ENCODE results near the gene MCEMP1.

Gene MCEMP1

DNA sequence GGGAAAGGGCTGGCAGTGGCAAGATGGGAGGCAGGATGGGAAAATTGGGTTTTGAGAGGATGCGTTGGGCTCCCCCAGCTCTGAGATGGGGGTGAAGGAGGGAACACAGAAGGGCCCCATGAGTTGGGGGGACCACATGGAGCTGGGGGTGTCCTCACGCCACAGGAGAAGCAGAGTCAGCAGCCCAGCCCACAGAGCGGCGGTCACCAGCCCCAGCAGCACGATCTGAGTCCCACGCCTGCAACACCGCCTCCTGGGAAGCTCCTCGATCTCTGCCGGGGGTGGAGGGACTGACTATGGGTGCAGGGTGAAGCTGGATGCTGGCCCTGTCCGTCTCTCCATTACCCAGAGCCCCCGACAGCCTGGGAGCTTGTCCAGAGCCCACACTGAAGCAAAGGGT, 21.7 kb downstream of the MCEMP1 start:
- DNase-seq: no peak

DNA sequence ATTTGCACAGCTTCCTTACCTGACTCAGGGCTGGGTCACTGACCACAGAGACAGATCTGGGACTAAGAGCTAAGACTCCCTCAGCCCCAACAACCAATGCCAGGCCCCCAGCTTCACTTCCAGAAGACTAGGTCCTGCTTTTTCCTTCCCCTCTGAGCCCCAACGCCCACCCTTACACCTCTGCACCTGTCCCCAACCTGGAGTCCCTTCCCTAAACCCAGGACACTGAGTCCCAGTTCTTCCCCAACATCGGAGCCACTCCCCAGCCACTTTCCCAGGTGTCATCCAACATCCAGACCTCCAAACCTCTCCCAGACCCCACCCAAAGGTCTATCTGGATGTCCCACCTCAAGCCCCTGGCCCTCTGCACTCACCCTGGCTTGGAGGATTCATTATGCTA, 22.1 kb downstream of the MCEMP1 start:
- no peak for DNase-seq

DNA sequence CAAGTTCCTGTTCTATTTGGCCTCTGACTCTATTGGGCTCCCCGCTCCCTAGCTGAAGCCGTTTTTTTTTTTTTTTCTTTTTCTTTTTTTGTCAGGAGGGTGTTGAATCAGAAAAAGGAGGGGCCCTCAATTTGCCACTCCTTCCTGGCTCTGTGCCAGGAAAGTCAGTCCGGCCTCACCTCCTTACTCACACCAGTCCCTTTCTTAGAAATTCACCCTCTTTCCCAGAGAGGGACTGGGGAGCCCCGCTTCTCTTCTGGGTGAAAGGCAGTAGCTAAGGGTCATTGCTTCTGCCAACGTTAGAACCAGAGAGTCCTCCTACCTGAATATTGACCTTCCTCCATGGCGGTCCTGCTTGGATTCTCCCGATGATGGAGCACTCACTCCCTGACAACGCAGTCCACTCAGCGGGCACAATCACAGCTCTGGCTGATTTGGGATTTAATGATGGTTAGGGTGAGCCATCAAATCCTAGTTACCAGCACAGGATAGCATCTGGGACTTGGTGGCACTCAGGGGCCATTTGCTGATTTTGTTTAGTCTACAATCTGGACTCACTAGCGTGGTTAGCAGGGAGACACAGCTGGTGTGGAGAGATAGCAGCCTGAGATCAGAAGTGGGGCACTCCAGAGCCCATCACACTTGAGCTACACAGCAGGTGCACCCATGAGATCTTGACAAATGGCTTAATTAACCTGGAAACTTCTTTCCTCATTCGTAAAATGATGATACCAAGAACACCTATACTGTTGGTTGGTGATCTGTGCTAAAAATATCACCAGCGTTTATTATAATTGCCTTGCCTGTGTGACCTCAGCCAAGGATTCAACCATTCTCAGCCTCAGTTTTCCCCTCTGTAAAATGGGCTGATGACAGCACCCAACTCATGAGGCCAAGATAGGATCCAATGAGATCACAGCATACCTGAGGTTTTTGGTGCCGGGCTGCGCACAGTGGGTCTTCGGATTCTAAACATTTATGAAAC, 22.8 kb downstream of the MCEMP1 start:
- DNase-seq: no peak

DNA sequence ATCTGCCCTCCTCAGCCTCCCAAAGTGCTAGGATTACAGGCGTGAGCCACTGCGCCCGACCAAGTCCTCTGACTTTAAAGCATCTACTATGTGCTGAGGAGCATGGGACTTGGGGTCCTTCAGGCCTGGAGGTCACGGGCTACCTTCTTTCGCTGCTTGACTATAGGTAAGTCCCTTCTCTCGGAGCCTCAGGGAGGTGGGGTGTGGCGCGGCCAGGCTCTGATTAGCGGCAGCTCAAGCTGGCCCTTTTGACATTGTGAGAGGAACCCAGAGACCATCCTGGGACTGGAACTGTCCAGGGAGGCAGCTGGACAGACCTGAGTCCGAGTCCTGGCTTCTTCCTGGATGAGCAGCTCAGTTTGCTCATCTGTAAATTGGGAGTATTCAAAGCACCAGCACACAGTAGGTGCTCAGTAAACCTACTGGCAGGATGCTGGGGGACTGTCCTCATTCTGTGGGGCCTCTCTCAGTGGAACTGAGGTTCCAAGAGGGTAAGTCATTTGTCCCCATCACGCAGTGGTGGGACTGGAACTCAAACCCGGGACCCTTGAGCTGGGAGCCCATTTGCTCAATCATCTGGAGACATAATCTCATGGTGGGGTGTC, 24.3 kb downstream of the MCEMP1 start:
- no peak for DNase-seq

DNA sequence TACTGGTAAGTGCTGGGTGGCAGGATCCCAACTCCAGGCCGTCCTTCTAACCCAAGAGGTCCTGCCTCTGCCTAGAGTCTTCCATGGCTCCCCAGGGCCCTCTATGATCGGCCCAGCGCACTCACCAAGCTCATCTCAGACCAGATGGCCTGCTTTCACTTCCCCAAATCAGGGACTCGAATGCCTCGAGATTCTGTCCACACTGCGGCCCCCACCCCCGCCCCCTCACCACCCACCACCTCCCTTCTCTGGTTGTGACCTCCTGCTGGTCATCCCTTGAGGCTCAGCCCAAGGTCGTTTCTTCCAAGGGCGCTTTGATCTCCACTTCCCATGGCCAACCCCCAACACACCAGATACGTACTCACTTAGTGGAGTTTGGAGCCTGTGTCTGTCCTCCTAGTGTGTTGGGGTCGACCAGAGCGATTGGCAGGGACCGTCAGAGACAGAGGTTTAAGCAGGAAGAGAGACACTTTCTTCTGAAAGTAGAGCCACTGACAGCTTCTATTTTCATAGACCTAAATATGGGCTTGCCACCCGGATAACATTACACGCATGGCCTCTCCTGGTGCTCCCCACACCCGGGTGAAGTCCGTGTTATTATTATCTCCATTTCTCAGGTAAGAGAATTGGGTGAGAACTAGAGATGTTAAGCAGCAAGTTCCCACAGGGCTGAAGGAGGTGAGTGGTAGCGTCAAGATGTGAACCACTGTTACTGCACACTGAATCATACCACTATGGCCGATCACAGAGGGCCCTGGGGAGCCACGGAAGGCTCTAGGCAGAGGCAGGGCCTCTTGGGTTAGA, 25.0 kb downstream of the MCEMP1 start, which contains the start of gene FCER2:
TSS of gene FCER2 (minus strand) at position 478 of the 804 bp plus-strand sequence. CDS start 2,371 bp downstream, outside the sequence.
- no peak for DNase-seq

DNA sequence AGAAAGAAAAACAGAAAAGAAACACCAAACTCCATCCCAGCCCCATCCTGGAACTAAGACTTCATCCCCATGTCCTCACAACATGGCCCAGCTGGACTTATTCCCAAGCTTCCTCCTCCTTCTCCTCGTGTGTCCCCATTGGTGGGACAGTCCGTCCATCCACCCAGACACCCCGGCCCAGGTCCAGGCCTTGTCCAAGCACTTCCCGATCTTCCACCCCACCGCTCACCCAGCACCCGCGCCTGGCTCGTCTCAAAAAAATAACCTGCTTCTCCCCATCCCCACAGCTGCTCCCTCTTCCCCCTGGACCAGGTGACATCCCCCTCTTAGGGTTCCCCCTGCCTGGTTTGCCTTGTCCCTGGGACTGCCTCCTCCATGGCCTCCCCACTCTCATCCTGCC, 26.4 kb downstream of the MCEMP1 start:
- no peak for DNase-seq

DNA sequence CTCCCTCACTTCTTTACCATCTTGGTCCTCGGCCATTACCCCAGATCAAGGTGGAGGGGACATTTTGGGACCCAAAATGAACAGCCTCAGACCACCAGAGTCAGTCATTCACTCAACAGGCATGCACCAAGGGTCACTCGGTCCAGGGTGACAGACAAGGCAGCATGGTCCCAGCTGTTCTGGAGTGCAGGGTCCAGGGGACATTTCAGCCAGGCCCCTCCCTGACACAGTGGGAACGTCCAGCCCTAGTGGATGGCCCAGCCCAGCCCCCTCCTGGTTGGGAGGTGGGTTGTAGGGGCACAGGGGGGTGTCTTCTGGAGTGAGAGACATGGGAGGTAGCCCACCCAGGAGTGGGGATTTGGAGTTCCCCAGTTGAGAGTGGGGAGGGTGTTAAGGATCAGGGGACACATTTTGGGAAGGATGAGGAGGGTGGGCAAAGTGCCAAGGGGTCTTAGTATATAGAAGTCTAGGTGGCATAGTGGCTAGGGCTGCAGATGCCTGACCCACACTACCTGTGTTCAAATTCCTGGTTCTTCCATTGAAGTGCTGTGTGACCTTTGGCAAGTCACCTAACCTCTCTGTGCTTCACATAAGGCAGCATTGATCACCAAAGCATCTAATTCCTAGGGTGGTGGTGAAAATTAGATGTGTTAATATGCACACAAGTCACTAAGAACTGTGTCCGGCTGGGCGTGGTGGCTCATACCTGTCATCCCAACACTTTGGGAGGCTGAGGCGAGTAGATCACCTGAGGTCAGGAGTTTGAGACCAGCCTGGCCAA, 27.6 kb downstream of the MCEMP1 start:
- no peak for DNase-seq

DNA sequence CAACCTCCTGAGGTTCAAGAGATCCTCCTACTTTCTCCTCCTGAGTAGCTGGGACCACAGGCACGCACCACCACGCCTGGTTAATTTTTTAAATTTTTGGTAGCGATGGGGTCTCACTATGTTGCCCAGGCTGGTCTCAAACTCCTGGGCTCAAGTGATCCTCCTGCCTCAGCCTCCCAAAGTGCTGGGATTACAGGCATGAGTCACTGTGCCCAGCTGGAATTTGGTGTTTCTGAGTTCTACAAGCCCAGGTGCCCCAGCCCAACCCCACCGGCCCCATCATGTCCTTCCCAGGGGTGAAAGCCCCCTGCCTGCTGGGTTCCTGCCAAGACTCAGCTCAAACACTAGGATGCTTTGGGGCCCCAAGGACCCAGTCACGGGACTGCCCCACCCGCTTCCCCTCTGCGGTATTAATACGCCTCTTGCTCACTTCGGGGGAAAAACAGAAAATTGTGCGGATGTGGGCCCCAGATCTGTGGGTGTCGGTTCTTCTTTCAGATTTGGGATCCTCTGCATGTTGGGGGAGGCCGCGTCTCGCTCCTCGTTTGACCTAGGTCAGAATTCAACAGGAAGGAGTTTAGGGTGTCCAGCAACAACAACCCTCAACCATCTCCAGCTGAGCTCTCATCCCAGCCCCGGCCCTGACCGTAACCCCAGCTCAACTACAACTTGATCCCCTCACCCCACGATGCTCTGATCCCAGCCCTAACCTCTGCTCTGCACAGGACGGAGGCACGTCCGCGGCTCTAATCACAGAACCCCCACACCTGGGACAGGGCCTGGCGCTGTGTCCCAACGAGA, 28.7 kb downstream of the MCEMP1 start:
- DNase-seq: no peak

DNA sequence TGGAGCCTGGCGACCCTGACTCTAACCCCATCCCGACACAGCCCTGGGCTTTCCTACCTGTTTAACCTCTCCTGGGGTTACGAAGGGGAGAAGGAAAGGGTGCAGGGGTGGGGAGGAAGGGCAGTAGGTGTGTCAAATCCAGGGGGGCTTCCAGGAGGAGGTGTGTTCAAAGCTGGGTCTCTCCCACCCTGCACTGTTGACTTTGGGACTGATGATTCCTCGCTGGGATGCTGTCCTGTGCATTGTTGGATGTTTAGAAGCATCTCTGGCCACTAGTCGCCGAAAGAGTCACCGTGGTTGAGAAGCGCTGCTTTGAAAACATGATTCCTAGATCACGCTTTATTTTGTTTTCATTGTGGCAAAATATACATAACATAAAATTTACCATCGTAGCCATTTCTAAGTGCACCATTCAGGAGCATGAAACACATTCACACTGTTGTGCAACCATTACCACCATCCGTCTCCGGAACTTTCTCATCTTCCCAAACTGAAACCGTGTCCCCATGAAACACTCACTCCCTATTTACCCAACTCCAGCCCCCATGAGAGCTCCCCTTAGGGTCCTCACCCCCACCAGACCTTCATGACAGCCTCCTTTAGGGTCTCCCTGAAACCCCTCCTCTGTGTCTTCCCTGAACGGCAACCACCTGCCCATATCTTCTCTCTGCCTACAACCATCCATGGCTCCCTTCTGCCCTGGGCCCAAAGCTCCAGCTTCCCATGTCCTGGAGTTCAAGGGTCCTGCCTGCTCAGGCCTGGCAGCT, 29.5 kb downstream of the MCEMP1 start:
- DNase-seq: no peak

DNA sequence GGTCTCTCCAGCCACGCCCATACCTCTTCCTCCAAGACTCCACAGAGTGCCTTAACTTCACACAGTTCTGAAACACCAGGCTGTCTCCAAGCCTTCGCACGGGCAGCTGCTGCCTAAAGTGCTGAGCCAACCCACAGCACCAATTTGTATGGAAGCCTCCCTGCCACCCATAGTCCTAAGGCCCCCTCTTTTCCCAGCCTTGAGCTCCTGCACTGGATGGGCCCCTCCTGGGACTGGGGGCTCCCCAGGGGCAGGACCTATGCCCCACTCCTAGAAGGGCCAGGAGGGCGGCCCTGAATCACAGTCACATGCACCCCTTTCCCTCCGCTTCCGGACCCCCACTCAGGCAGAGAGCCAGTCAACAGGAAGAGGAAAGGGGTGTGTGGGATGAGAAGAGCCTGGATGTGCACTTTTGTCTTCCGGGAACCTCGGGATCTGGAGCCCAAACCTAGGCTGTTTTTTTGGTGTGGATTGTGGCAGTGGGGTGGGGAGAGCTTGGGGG, 30.1 kb downstream of the MCEMP1 start:
- DNase-seq: no peak

DNA sequence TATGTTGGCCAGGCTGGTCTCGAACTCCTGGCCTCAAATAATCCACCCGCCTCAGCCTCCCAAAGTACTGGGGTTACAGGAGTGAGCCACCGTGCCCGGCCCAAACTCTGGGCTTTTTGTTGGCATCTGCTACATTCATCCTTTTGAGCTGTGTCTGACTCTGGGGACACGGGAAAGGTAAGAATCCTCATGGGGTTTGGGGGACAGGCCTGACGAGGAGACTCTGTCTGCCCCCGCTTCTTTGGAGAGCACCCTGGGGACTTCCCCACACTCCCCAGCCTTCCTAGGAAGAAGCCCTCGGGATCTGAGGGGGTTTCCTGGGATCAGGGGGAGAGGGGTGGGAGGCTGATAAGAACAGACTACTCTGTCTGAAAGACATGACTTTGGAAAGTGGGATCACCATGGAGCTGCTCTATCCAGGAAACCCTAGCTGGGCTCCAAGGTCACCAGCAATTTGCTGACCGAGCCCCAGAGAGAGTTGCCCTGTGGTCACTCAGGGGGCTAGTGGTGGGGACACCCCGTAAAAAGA, 33.1 kb downstream of the MCEMP1 start:
- no peak for DNase-seq

DNA sequence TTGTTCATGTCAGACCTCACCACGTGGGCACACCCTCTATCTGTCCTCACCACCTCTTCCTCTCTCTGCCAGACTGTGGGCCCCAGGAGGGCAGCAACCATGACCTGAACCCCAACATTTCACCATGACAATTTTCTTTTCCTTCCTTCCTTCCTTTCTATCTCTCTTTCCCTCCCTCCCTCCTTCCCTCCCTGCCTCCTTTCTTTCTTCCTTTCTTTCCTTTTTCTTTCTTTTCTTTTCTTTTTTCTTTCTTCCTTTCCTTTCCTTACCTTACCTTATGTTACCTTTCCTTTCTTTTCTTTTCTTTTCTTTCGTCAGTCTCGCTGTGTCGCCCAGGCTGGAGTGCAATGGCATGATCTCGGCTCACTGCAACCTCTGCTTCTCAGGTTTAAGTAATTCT, 33.7 kb downstream of the MCEMP1 start:
- no peak for DNase-seq

DNA sequence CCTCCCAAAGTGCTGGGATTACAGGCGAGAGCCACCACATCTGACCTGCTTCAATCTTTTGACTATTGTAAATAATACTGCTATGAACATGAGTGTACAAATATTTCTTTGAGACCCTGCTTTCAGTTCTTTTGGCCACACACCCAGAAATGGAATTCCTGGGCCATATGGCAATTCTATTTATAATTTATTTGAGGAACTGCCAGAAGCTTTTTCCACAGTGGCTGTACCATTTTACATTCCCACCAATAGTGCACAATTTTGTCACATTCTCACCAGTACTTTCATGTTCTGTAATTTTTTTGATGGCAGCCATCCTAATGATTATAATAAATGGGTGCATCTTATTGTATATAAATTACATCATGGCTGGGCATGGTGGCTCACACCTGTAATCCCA, 38.8 kb downstream of the MCEMP1 start:
- no peak for DNase-seq

DNA sequence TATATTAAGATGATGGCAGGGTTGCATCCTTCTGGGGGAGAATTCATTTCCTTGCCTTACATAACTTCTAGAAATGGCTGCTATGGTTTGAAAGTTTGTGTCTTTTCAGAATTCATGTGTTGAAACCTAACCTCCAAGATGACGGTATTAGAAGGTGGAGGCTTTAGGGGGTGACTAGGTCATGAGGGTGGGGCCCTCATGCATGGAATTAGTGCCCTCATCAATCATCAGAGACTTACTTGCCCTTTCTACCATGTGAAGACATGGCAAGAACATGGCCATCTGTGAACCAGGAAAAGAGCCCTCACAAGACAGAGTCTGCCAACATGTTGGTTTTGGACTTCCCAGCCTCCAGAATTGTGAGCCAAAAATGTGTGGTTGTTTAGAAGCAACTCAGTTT, 39.9 kb downstream of the MCEMP1 start:
- DNase-seq: no peak

DNA sequence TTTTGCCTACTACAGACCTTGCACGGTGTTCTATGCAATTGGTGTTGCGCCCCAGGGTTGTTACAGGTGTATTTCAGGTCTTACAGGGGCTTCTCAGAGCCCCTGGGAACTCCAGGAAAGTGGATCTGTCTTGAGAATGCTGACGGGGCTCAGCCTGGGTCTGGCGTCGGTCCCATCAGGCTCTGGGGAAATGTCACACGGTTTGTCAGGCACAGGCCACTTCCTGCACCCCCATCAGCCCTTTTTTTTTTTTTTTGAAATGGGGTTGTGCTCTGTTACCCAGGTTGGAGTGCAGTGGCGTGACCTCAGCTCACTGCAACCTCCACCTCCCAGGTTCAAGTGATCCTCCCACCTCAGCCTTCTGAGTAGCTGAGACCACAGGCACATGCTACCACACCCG, 41.8 kb downstream of the MCEMP1 start:
- no peak for DNase-seq

DNA sequence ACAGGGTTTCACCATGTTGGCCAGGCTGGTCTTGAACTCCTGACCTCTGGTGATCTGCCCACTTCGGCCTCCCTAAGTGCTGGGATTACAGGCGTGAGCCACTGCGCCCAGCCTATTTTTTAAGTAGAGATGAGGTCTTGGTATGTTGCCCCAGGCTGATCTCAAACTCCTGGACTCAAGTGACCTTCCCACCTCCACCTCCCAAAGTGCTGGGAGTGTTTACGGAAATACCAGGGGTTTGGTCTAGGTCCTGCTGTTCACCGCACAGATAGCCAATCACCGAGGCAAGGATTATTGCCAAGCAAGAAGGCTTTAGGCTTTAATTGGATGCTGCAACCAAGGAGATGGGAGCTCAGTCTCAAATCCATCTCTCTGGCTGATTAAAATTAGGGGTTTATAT, 43.5 kb downstream of the MCEMP1 start:
- DNase-seq: no peak

DNA sequence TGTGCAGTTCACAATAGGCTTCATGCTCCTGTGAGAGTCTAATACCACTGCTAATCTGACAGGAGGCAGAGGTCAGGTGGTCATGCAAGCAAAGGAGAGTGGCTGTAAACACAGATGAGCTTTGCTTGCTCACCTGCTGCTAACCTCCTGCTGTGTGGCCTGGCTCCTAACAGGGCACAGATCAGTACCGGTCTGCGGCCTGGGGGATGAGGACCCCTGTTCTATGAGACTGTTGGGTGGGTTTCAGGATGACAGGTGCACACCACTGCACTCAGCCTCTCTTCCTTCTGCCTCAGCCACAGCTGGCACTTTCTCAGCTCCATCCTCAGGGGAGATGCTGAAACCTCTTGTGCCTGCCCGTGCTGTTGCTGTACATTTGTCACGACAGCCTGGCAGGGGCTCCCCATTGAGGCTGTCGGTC, 45.4 kb downstream of the MCEMP1 start:
- no peak for DNase-seq

DNA sequence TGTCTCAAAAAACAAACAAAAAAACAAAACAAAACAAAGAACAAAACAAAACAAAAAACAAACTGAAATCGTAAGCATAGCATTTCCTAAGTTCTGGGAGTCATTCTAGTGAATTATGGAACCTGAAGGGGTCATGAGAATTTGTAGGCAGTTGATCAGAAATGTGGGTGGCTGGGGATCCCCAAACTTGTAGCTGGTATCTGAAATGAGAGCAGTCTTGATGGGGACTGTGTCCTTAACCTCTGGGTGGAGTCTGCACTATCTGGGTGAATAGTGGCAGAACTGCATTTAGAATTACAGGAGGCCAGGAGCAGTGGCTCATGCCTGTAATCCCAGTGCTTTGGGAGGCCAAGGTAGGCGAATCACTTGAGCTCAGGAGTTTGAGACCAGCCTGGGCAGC, 48.9 kb downstream of the MCEMP1 start:
- no peak for DNase-seq

DNA sequence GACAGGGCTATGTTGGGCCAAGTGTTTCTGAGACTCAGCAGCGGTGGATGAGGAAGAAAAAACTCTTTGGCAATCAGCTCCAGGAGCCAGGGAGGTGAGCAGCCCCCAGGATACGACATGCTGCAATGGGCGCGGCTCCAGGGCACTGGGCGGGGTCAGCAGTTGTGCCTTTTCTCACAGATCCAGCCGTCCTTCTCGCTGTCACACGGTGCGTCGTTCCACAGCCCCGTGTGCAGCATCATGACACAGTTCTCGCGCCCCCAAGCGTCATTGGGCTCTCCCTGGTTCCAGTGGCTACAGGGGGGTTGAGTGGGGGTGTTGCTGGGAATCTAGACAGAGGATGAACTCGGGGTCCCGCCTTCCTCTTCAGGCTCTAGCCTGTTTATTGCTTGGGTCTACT, 52.3 kb downstream of the MCEMP1 start:
- DNase-seq: no peak

All from right kidney (tissue), 1 donor.